CD4-positive, alpha-beta T cell treated with Interleukin-2 at 100 ng/mL for 4 hours (primary cell): ENCODE data around the gene SVOPL.

Experiments
- DNase-seq: peaks from one replicate; pipeline ENCODE4 v3.0.0-alpha.2; 2020; ENCODE audit warnings: low spot score

Gene SVOPL

DNA sequence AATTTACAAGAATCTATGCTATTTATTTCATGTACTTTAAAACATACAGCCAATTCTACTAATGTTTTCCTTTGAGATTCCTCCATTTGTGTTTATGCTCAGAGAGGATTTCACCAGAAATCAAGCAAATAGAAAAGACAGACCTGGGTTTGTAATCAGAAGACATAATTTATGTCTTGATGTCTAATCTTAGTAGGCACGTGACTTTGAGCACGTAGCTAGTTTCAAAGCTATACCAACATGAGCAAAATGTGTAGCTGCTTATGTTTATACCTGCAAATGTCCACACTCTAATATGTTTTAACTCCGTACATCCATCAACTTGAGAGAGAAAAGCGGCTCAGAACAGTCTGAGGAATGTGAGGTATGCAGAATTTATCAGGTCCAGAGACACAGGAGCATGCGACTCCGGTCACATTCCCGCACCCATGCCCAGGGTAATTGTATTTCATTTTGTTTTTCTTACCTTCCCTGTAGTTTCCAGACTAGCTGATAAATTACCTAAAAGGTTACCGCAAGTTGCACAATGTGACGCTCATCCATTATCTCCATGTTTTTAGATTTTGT lies 40.0 kb downstream of the SVOPL start:
- no peak for DNase-seq

GRCh38 chr7:138658889-138659288 lies 42.3 kb downstream of the SVOPL start:
- DNase-seq, result no peak

GRCh38 chr7:138657854-138658386 lies 43.2 kb downstream of the SVOPL start:
- no peak for DNase-seq

DNA sequence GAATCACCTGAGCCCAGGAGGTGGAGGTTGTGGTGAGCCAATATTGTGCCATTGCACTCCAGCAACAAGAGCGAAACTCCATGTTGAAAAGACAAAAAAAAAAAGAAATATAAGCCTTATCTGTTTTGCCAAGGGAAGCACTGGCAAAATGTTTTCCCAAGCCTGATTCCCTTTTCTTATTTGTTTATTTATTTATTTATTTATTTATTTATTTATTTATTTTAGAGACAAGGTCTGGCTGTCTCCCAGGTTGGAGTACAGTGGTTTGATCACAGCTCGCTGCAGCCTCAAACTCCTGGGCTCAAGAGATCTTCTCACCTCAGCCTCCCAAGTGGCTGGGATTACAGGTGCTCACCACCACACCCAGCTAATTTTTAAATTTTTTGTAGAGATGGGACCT lies 44.2 kb downstream of the SVOPL start:
- DNase-seq, result no peak

DNA sequence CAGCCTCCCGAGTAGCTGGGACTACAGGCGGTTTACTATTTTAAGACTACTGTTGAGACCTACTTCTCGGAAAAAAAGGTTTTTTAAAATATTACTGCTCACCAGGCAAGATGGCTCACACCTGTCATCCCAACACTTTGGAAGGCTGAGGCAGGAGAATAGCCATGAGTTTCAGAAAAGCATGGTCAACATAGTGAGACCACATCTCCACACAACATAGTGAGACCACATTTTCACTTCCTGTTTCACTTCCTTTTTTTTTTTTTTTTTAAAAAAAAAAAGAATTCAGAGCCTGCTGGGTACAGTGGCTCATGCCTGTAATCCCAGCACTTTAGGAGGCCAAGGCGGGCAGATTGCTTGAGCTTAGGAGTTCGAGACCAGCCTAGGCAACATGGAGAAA lies 46.5 kb downstream of the SVOPL start:
- no peak for DNase-seq

GRCh38 chr7:138649506-138649905 lies 51.7 kb downstream of the SVOPL start:
- no peak for DNase-seq

DNA sequence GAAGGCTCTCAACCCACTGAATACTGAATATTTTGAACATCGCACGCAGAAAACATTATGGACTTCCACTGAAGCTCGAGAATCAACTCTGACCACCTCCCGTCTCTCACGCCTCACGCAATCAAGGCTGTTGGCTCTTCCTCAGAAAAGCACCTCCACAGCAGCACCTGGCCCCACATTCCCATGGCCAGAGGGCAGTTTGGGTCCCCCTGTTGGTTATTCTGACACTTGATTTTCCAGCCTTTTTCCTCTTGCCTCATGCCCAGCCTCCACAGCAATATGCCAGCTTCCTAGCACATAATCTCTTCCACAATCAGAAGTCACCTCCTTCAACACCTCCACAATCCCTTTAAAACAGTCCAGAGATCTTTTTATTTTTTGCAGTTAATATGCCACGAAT lies 55.9 kb downstream of the SVOPL start:
- no peak for DNase-seq

DNA sequence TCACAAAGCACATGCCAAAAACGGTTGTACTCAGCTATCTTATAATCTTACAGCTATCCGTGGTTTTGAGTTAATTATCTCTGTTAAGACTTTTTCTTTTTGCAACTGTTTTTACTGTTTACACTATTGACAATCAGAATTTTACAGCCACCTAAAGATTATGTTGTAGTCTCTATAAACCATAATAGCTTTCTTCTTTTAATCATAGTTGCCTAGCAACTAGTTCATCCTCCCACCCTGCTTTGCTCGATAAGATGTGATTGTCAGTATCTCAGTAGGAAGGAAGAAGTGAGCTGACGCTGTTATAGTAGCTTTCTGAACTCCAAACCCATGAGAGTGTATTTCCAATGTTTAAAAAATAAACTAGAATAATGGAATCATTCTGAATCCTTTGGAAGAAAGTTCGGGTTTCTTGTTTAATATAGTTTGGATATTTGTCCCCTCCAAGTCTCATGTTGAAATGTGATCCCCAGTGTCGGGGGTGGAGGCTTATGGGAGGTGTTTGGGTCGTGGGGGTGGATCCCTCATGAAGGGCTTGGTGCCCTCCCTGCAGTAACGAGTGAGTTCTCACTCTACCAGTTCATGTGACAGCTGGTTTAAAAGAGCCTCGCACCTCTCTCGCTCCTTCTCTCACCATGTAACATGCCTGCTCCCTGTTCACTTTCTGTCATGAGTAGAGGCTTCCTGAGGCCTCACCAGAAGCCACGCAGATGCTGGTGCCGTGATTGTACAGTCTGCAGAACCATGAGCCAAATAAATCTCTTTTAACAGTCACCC lies 68.1 kb downstream of the SVOPL start:
- DNase-seq, result no peak

DNA sequence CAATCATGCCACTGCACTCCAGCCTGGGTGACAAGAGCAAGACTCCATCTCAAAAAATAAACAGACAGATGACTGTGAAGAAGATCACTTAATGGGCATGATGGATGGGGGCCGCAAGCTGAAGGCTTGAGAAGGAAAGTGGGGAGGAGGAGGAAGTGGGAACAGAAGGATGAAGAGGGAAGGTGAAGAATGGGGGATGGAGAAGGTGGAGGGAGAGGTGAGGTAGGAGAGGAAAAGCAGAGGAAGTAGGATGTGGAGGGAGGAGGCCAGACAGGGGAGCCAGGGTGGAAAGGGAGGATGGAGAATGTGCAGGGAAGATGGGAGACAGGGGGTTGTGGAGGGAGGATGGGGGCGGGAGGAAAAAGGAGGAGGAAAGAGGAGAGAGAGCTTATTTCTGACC lies 68.8 kb downstream of the SVOPL start:
- DNase-seq, result no peak

DNA sequence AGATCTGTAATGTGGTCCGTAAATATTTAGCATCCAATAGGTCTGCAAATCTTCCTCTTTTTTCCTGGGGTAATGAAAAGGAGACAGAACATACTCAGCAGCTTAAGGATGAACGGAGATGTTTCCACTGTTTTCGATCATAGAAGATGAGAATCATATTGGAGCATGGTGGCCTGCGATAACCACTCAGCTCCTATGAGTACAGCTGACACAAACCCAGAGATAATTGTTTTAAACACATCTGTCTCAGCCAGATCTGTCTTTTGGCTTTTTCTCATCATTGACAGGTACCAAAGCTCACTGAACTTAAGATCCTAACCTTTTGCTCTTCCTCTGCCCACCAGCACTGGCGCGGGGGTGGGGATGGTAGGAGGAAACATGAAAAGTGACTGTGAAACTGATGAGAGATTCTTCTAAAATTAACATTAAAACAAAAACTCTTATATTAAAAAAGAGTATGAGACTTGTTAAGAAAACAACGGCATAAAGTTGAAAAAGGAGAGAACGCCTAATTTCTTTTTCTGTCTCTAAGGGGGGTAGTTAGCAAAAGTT lies 71.0 kb downstream of the SVOPL start:
- no peak for DNase-seq

DNA sequence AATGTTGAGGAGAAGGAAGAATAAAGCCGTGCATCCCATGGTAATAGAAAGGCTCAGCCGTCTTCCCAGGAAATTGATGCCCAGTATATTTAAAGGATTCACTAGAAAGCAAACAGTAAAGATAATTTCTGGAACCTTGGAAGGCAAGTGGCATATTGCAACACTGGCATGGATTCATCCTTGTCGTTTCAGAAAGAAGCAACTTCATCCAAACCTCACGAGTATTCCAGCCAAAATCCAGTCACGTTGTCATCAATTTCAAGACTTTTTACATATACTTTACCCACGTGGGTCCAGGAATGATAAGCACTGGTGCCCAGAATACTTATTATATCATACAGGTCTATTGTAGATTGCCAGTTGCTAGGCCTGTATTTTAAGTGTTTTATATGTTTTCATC lies 73.8 kb downstream of the SVOPL start:
- no peak for DNase-seq

DNA sequence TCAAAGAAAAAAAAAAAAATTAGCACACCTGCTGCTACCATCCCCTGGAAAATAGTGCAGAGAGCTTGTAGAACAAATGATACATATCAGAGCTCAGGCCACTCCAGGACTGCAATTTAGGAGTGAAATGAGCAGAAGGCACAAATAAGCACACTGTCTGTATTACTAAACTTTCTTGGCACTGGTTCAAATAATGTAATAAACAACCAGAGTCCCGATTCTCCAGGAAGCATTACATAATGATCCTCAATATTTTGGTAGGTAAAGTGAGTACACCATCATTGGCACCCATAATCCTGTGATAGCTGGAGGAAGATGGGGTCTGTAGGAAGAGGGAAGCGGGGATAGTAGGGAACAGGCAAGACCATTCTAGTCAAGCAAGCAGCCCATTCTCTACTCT lies 74.3 kb downstream of the SVOPL start:
- no peak for DNase-seq

- no peak for DNase-seq
Measured at GRCh38 chr7:138625849-138626230, 75.3 kb downstream of the SVOPL start.

- DNase-seq, result peak; percentile 24
Measured at GRCh38 chr7:138625084-138625848, 75.9 kb downstream of the SVOPL start.

- no peak for DNase-seq
Measured at GRCh38 chr7:138622841-138623240, 78.3 kb downstream of the SVOPL start.

- DNase-seq, result no peak
Measured at GRCh38 chr7:138618933-138619332, 82.2 kb downstream of the SVOPL start.

GRCh38 chr7:138618506-138618905 lies 82.7 kb downstream of the SVOPL start:
- DNase-seq, result no peak

DNA sequence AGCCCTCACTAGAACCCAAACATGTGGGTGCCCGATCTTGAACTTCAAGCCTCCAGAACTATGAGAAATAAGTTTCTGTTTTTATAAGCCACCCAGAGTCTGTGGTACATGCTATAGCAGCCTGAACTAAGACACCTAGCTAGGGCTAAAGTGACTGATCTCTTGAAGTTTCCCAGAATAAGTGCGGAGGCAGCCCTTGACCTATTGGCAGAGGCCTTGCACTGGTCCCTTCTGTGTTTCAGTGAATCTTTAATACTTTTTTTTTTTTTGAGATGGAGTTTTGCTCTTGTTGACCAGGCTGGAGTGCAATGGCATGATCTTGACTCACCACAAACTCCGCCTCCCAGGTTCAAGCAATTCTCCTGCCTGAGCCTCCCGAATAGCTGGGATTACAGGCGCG lies 85.1 kb downstream of the SVOPL start:
- no peak for DNase-seq

GRCh38 chr7:138613630-138614029 lies 87.5 kb downstream of the SVOPL start:
- DNase-seq, result no peak

DNA sequence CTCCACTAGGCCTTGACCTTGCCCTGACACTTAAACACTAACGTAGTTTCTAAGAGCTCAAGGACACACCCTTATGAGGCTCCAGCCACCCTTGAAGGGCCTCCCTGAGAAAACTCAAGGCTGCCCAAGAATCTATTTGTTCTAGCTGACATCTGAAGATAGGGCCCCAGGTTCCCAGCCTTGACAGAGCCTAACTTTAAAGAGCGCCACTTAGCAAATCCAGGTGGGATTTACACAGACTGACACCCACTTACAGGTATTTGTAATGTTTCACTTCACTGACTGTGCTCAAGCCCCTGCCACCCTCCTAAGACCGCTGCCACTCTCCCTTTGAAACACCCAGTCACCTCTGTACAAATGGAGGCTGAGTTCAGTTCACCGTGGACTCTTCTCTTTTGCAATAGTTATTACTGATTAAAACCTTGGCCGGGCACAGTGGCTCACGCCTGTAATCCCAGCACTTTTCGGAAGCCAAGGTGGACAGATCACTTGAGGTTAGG lies 90.4 kb downstream of the SVOPL start:
- no peak for DNase-seq

GRCh38 chr7:138608275-138608674 lies 92.9 kb downstream of the SVOPL start:
- no peak for DNase-seq
